K562 (cell line): ENCODE data around the gene VMP1.

ENCODE experiments used
- BACH1 ChIP-seq: fragments of 200-800 bp; sonication (Bioruptor generic); IDR thresholded peaks from 2 replicates; pipeline ENCODE4 v1.6.1; 2016; ENCODE audit warnings: missing genetic modification characterization, missing compliant biosample characterization
- CHD1 ChIP-seq: fragments of 200-600 bp; sonication (generic); IDR thresholded peaks from one replicate; pipeline ENCODE4 v1.6.1; 2012; ENCODE audit warnings: mild to moderate bottlenecking, moderate library complexity, low read length, inconsistent platforms
- FOXJ3 ChIP-seq: sonication (generic); formaldehyde crosslinking; IDR thresholded peaks from 2 replicates; pipeline ENCODE4 v1.4.0; 2020; ENCODE audit warnings: mild to moderate bottlenecking, missing genetic modification reagents
- FOXO4 ChIP-seq: fragments of 450-650 bp; formaldehyde crosslinking; IDR thresholded peaks from 2 replicates; pipeline ENCODE4 v1.4.0; 2020; ENCODE audit warnings: mild to moderate bottlenecking, moderate library complexity
- GATA2 ChIP-seq: sonication (generic); formaldehyde crosslinking; IDR thresholded peaks from 2 replicates; pipeline ENCODE4 v1.4.0; 2020; ENCODE audit warnings: mild to moderate bottlenecking, missing genetic modification reagents
- MED1 ChIP-seq: sonication (generic); formaldehyde crosslinking; IDR thresholded peaks from 2 replicates; pipeline ENCODE4 v1.8.1; 2023; ENCODE audit warnings: missing genetic modification reagents, borderline replicate concordance
- NR2C2 ChIP-seq, 2 experiments: fragments of 200-800 bp in 1 of 2; sonication (Bioruptor generic) in 1 of 2; sonication (generic) in 1 of 2; formaldehyde crosslinking in 1 of 2; IDR thresholded peaks; 2 replicates each; pipeline versions ENCODE4 v1.6.1 to v1.8.0; 2016 to 2022; ENCODE audit warnings: mild to moderate bottlenecking in 1 of 2, missing compliant biosample characterization in 1 of 2, missing genetic modification characterization in 1 of 2, missing genetic modification reagents in 1 of 2

GRCh38 chr17:59776577-59776976 is 69.1 kb downstream of the VMP1 start:
- TF ChIP-seq BACH1 (tag): no peak
- no peak for TF ChIP-seq CHD1
- no peak for TF ChIP-seq MED1 (CRISPR knock-in tag)
- TF ChIP-seq FOXO4 (CRISPR knock-in tag): no peak
- no peak for TF ChIP-seq GATA2 (CRISPR knock-in tag)
- no peak for TF ChIP-seq NR2C2 (CRISPR knock-in tag; IDR thresholded peaks at IDR 0.05)
- no peak for TF ChIP-seq NR2C2 (tag; IDR thresholded peaks at IDR 0.05)
- TF ChIP-seq FOXJ3: no peak
